Caco-2 (cell line): ENCODE results near the gene SIX5. TPM values are rescaled to one million over a fixed set of nuclear protein-coding genes. Genes with fewer than 3 reads are reported as not detected.

Experiments
- BruUV-seq: library from RNA; stranded (reverse); fragments of 400-500 nt; replicated peaks from 2 replicates; lab custom pipeline; 2021; lab: Mats Ljungman, UMichigan
- CTCF ChIA-PET: fragments of 300-600 bp; sonication (Branson Sonifier 250); formaldehyde crosslinking; loops from one replicate; lab custom pipeline; 2022; ENCODE audit warnings: antibody characterized with exemption; lab: Charles Lee
- POLR2A ChIA-PET: fragments of 300-600 bp; sonication (Branson Sonifier 250); formaldehyde crosslinking; loops from one replicate; lab custom pipeline; 2022; ENCODE audit warnings: antibody characterized with exemption; lab: Charles Lee
- DNase-seq, 2 experiments: peaks; one replicate each; pipeline versions ENCODE4 v3.0.0 to v3.0.0-alpha.2; 2020 to 2022
- H3K27me3 ChIP-seq: replicated peaks from 2 replicates; pipeline ENCODE4 v1.6.0; 2011; ENCODE audit warnings: low read length; ENCODE audit not compliant: control insufficient read depth, insufficient read depth
- H3K36me3 ChIP-seq: 2 replicates; pipeline ENCODE4 v1.5.1; 2011; ENCODE audit warnings: low read length; ENCODE audit not compliant: control insufficient read depth, insufficient read depth
- H3K4me1 ChIP-seq: fragments of 250-450 bp; sonication (Bioruptor Pico); 2 replicates; pipeline ENCODE4 v1.5.1; 2020; ENCODE audit warnings: mild to moderate bottlenecking
- H3K4me3 ChIP-seq: 2 replicates; pipeline ENCODE4 v1.5.1; 2011; ENCODE audit warnings: low read depth, mild to moderate bottlenecking, control low read depth, low read length
- H3K9me3 ChIP-seq: fragments of 250-450 bp; sonication (Bioruptor Pico); 2 replicates; pipeline ENCODE4 v1.5.1; 2020; ENCODE audit warnings: mild to moderate bottlenecking, moderate library complexity
- H3K27ac Mint-ChIP-seq: one replicate; pipeline ENCODE4 v1.8.0; 2022; ENCODE audit warnings: mixed read lengths; ENCODE audit not compliant: unreplicated experiment
- H3K27me3 Mint-ChIP-seq: one replicate; pipeline ENCODE4 v1.8.0; 2022; ENCODE audit warnings: mixed read lengths; ENCODE audit not compliant: insufficient read depth, unreplicated experiment
- H3K36me3 Mint-ChIP-seq: one replicate; pipeline ENCODE4 v1.8.0; 2022; ENCODE audit warnings: mild to moderate bottlenecking, mixed read lengths; ENCODE audit not compliant: insufficient read depth, unreplicated experiment
- H3K4me1 Mint-ChIP-seq: one replicate; pipeline ENCODE4 v1.8.0; 2022; ENCODE audit warnings: low read depth, mixed read lengths; ENCODE audit not compliant: unreplicated experiment
- H3K4me3 Mint-ChIP-seq: one replicate; pipeline ENCODE4 v1.8.0; 2022; ENCODE audit warnings: mild to moderate bottlenecking, moderate library complexity, mixed read lengths; ENCODE audit not compliant: unreplicated experiment
- H3K9me3 Mint-ChIP-seq: one replicate; pipeline ENCODE4 v1.8.0; 2022; ENCODE audit warnings: mixed read lengths; ENCODE audit not compliant: unreplicated experiment
- CTCF ChIP-seq, 2 experiments: fragments of 200-600 bp in 1 of 2; IDR thresholded peaks; 1 replicate in 1 of 2; 2 replicates in 1 of 2; pipeline versions ENCODE4 v1.5.1 to v1.8.0; 2011 to 2022; ENCODE audit warnings: antibody characterized with exemption in 1 of 2, control low read depth in 1 of 2, inconsistent platforms in 1 of 2, low read depth in 1 of 2, low read length in 1 of 2, mild to moderate bottlenecking in 1 of 2, moderate library complexity in 1 of 2; ENCODE audit not compliant: insufficient read depth in 1 of 2, severe bottlenecking in 1 of 2, unreplicated experiment in 1 of 2
- intact Hi-C: fragments of 100-400 bp; cut with micrococcal nuclease; formaldehyde crosslinking; loops from one replicate; pipeline ENCODE4 v1.10.0; 2022; ENCODE audit not compliant: unreplicated experiment
- total RNA-seq: library from RNA; stranded (reverse); gene quantifications from 2 replicates; pipeline ENCODE4 v1.2.3, GENCODE V29; 2022

Gene SIX5
- total RNA-seq, 1 experiment from 2014 or later, result 28.6 TPM

GRCh38 chr19:45789035-45789786 lies 20.2 kb upstream of the SIX5 start:
- POLR2A ChIA-PET, result no interaction called here
- H3K4me3 ChIP-seq, result no peak overlapping the region
- no peaks in the 10 kb centered on the region for H3K27me3 Mint-ChIP-seq
- intact Hi-C loops, result no loop called here
- BruUV-seq, result no TSS peak
- TF ChIP-seq CTCF (IDR thresholded peaks at IDR 0.05; ENCODE audit: insufficient read depth in 1 of 2, low read depth in 1 of 2, low read length in 1 of 2, severe bottlenecking in 1 of 2, unreplicated experiment in 1 of 2), result no peak
- peaks cover 4% of the 10 kb centered on the region; the same call in 1 of the 2 replicates for H3K36me3 ChIP-seq
- H3K27me3 ChIP-seq, result no peaks in the 10 kb centered on the region
- peaks cover 63% of the 10 kb centered on the region for H3K36me3 Mint-ChIP-seq
- H3K27ac Mint-ChIP-seq, result no peak overlapping the region
- peaks cover 23% of the 10 kb centered on the region for H3K4me1 Mint-ChIP-seq
- peaks cover 3% of the 10 kb centered on the region; the same call in 1 of the 2 replicates for H3K4me1 ChIP-seq
- CTCF ChIA-PET, result no interaction called here
- no peaks in the 10 kb centered on the region for H3K9me3 Mint-ChIP-seq
- no peak for DNase-seq
- H3K9me3 ChIP-seq, result no peaks in the 10 kb centered on the region
- no peak overlapping the region for H3K4me3 Mint-ChIP-seq

- intact Hi-C loops, result no loop called here
- Mint-ChIP-seq H3K27ac (no peak overlapping the region), H3K27me3 (no peaks in the 10 kb centered on the region), H3K36me3 (peaks cover 60% of the 10 kb centered on the region), H3K4me1 (peaks cover 10% of the 10 kb centered on the region), H3K9me3 (no peaks in the 10 kb centered on the region), H3K4me3 (no peak overlapping the region)
- BruUV-seq, result no TSS peak
- no peak for DNase-seq
- Histone ChIP-seq H3K4me1 (peaks cover 3% of the 10 kb centered on the region; the same call in 1 of the 2 replicates), H3K4me3 (no peak overlapping the region), H3K36me3 (peaks cover 4% of the 10 kb centered on the region; the same call in 1 of the 2 replicates), H3K9me3 (no peaks in the 10 kb centered on the region), H3K27me3 (no peaks in the 10 kb centered on the region)
- TF ChIP-seq CTCF (IDR thresholded peaks at IDR 0.05; ENCODE audit: insufficient read depth in 1 of 2, low read depth in 1 of 2, low read length in 1 of 2, severe bottlenecking in 1 of 2, unreplicated experiment in 1 of 2), result no peak
- POLR2A ChIA-PET, result no interaction called here
- CTCF ChIA-PET, result no interaction called here
These were observed 17.5 kb upstream of the SIX5 start for GRCh38 chr19:45786533-45786894.

GRCh38 chr19:45785781-45786532 lies 16.9 kb upstream of the SIX5 start:
- Mint-ChIP-seq H3K27ac (no peak overlapping the region), H3K27me3 (no peaks in the 10 kb centered on the region), H3K9me3 (no peaks in the 10 kb centered on the region), H3K4me3 (no peak overlapping the region), H3K4me1 (peaks cover 4% of the 10 kb centered on the region), H3K36me3 (peaks cover 60% of the 10 kb centered on the region)
- Histone ChIP-seq H3K4me1 (peaks cover 3% of the 10 kb centered on the region; the same call in 1 of the 2 replicates), H3K4me3 (no peak overlapping the region), H3K27me3 (no peaks in the 10 kb centered on the region), H3K9me3 (no peaks in the 10 kb centered on the region), H3K36me3 (peaks cover 4% of the 10 kb centered on the region; the same call in 1 of the 2 replicates)
- intact Hi-C loops, result no loop called here
- POLR2A ChIA-PET, result no interaction called here
- CTCF ChIA-PET, result no interaction called here
- DNase-seq, result no peak
- TF ChIP-seq CTCF (IDR thresholded peaks at IDR 0.05; ENCODE audit: insufficient read depth in 1 of 2, low read depth in 1 of 2, low read length in 1 of 2, severe bottlenecking in 1 of 2, unreplicated experiment in 1 of 2), result no peak
- BruUV-seq, result no TSS peak
